Progenitor cell of endocrine pancreas (in vitro differentiated cells): ENCODE results near the gene WDR93. TPM values are rescaled to one million over a fixed set of nuclear protein-coding genes. Genes with fewer than 3 reads are reported as not detected.

ENCODE experiments used
- DNase-seq: peaks from one replicate; pipeline ENCODE4 v3.0.0; 2021; ENCODE audit warnings: low spot score; ENCODE audit not compliant: unreplicated experiment
- H3K27ac Mint-ChIP-seq: 2 replicates; pipeline ENCODE4 v1.8.0; 2021; ENCODE audit warnings: mild to moderate bottlenecking, moderate library complexity, mixed read lengths
- H3K27me3 Mint-ChIP-seq: 2 replicates; pipeline ENCODE4 v1.8.0; 2021; ENCODE audit warnings: mixed read lengths
- H3K36me3 Mint-ChIP-seq: 2 replicates; pipeline ENCODE4 v1.8.0; 2022; ENCODE audit warnings: mixed read lengths; ENCODE audit not compliant: insufficient read depth
- H3K4me1 Mint-ChIP-seq: 2 replicates; pipeline ENCODE4 v1.8.0; 2021; ENCODE audit warnings: low read depth, mixed read lengths
- H3K4me3 Mint-ChIP-seq: 2 replicates; pipeline ENCODE4 v1.8.0; 2021; ENCODE audit warnings: low read depth, mild to moderate bottlenecking, moderate library complexity, mixed read lengths
- H3K9me3 Mint-ChIP-seq: 2 replicates; pipeline ENCODE4 v1.8.0; 2021; ENCODE audit warnings: low read depth, mixed read lengths
- CTCF ChIP-seq: fragments of 200-600 bp; sonication (generic); IDR thresholded peaks from one replicate; pipeline ENCODE4 v1.5.0; 2021; ENCODE audit warnings: antibody characterized with exemption, mild to moderate bottlenecking; ENCODE audit not compliant: unreplicated experiment
- total RNA-seq: library from RNA; stranded (reverse); gene quantifications from 2 replicates; pipeline ENCODE4 v1.2.1, GENCODE V29; 2021

WDR93 gene
- total RNA-seq, 1 donor from 2014 or later = 1.3 TPM

GRCh38 chr15:89745131-89745530 is 54.5 kb downstream of the WDR93 start:
- no peak overlapping the region for H3K4me3 Mint-ChIP-seq
- no peak overlapping the region for H3K27ac Mint-ChIP-seq
- no peaks in the 10 kb centered on the region for H3K4me1 Mint-ChIP-seq
- no peaks in the 10 kb centered on the region for H3K36me3 Mint-ChIP-seq
- no peaks in the 10 kb centered on the region for H3K9me3 Mint-ChIP-seq
- H3K27me3 Mint-ChIP-seq = peaks cover 14% of the 10 kb centered on the region
- no peak for TF ChIP-seq CTCF
- no peak for DNase-seq

GRCh38 chr15:89745768-89746167 is 55.2 kb downstream of the WDR93 start:
- Mint-ChIP-seq H3K27me3 (peaks cover 13% of the 10 kb centered on the region), H3K4me1 (no peaks in the 10 kb centered on the region), H3K9me3 (no peaks in the 10 kb centered on the region), H3K36me3 (no peaks in the 10 kb centered on the region), H3K4me3 (no peak overlapping the region), H3K27ac (no peak overlapping the region)
- DNase-seq = no peak
- TF ChIP-seq CTCF = no peak

- Mint-ChIP-seq H3K36me3 (no peaks in the 10 kb centered on the region), H3K9me3 (no peaks in the 10 kb centered on the region), H3K4me1 (no peaks in the 10 kb centered on the region), H3K4me3 (no peak overlapping the region), H3K27me3 (peaks cover 14% of the 10 kb centered on the region), H3K27ac (no peak overlapping the region)
- DNase-seq = no peak
- TF ChIP-seq CTCF = no peak
Measured at GRCh38 chr15:89746386-89746780, 55.8 kb downstream of the WDR93 start.

GRCh38 chr15:89747708-89748682 is 57.4 kb downstream of the WDR93 start:
- no peaks in the 10 kb centered on the region for H3K36me3 Mint-ChIP-seq
- H3K9me3 Mint-ChIP-seq = no peaks in the 10 kb centered on the region
- no peak overlapping the region for H3K27ac Mint-ChIP-seq
- peaks cover 17% of the 10 kb centered on the region for H3K27me3 Mint-ChIP-seq
- H3K4me1 Mint-ChIP-seq = no peaks in the 10 kb centered on the region
- TF ChIP-seq CTCF = no peak
- no peak overlapping the region for H3K4me3 Mint-ChIP-seq
- DNase-seq = no peak

- no peak for DNase-seq
- Mint-ChIP-seq H3K4me3 (no peak overlapping the region), H3K4me1 (no peaks in the 10 kb centered on the region), H3K27me3 (peaks cover 21% of the 10 kb centered on the region), H3K27ac (no peak overlapping the region), H3K9me3 (no peaks in the 10 kb centered on the region), H3K36me3 (no peaks in the 10 kb centered on the region)
- no peak for TF ChIP-seq CTCF
Measured at GRCh38 chr15:89749054-89749453, 58.4 kb downstream of the WDR93 start.
